Measurements from ENCODE around the gene OVOL2. TPM values are rescaled to one million over a fixed set of nuclear protein-coding genes. Genes with fewer than 3 reads are reported as not detected.

OVOL2 gene
- total RNA-seq, 2 experiments from 2014 or later: not detected

- H3K27ac ChIP-seq (ENCODE audit: low read depth, low read length, poor library complexity, severe bottlenecking): no peak overlapping the region
- no peaks in the 10 kb centered on the region for H3K9me3 ChIP-seq (ENCODE audit: low read length)
- POLR2A ChIA-PET: no interaction called here
- H2AFZ ChIP-seq (ENCODE audit: low read length): no peak overlapping the region
- H3K4me3 ChIP-seq (ENCODE audit: low read depth, low read length, poor library complexity, severe bottlenecking): no peak overlapping the region
- no peak for TF ChIP-seq EZH2phosphoT487 (IDR thresholded peaks at IDR 0.05; ENCODE audit: borderline replicate concordance, low read depth, low read length)
- TF ChIP-seq CTCF (conservative IDR thresholded peaks at IDR 0.05; ENCODE audit: low read length): no peak
- H3K4me2 ChIP-seq (ENCODE audit: low read length): no peak overlapping the region
- H3K36me3 ChIP-seq (ENCODE audit: insufficient read depth, low read length): no peaks in the 10 kb centered on the region
- no peaks in the 10 kb centered on the region for H3K79me2 ChIP-seq (ENCODE audit: insufficient read depth, low read depth, low read length)
- no peak for DNase-seq (ENCODE audit: low spot score)
- intact Hi-C loops (cut with micrococcal nuclease; ENCODE audit: unreplicated experiment): loop anchor here (10.0 kb wide), 1 partner anchor 211 kb away; no protein-coding TSS in a partner anchor
- no TSS peak for BruUV-seq (replicated peaks)
- CTCF ChIA-PET (ENCODE audit: unreplicated experiment): no interaction called here
- H4K20me1 ChIP-seq (ENCODE audit: insufficient read depth, low read length): no peaks in the 10 kb centered on the region
- H3K9me2 ChIP-seq (ENCODE audit: insufficient read depth, low read length): no peaks in the 10 kb centered on the region
- H3K4me1 ChIP-seq (ENCODE audit: insufficient read depth, low read length, poor library complexity, severe bottlenecking): no peaks in the 10 kb centered on the region
Measured at GRCh38 chr20:18063676-18064075, 6.0 kb upstream of the OVOL2 start.

GRCh38 chr20:18059603-18060002, 1.9 kb upstream of the OVOL2 start:
- POLR2A ChIA-PET: interaction anchor here (1.2 kb wide), 1 partner anchor 20 kb away, joined by 3 read pairs; no protein-coding TSS in a partner anchor
- CTCF ChIA-PET (ENCODE audit: unreplicated experiment): no interaction called here
- no peak overlapping the region for H2AFZ ChIP-seq (ENCODE audit: low read length)

More at GRCh38 chr20:18059603-18060002, 1.9 kb upstream of the OVOL2 start:
- Histone ChIP-seq H3K79me2 (ENCODE audit: insufficient read depth, low read depth, low read length) (no peaks in the 10 kb centered on the region), H3K36me3 (ENCODE audit: insufficient read depth, low read length) (no peaks in the 10 kb centered on the region), H3K4me1 (ENCODE audit: insufficient read depth, low read length, poor library complexity, severe bottlenecking) (no peaks in the 10 kb centered on the region), H3K4me3 (ENCODE audit: low read depth, low read length, poor library complexity, severe bottlenecking) (no peak overlapping the region), H3K4me2 (ENCODE audit: low read length) (no peak overlapping the region), H3K27ac (ENCODE audit: low read depth, low read length, poor library complexity, severe bottlenecking) (no peak overlapping the region), H4K20me1 (ENCODE audit: insufficient read depth, low read length) (no peaks in the 10 kb centered on the region), H3K9me3 (ENCODE audit: low read length) (no peaks in the 10 kb centered on the region), H3K9me2 (ENCODE audit: insufficient read depth, low read length) (no peaks in the 10 kb centered on the region)
- intact Hi-C loops (cut with micrococcal nuclease; ENCODE audit: unreplicated experiment): loop anchor here (10.0 kb wide), 1 partner anchor 215 kb away; no protein-coding TSS in a partner anchor
- TF ChIP-seq EZH2phosphoT487 (IDR thresholded peaks at IDR 0.05; ENCODE audit: borderline replicate concordance, low read depth, low read length) (no peak), CTCF (conservative IDR thresholded peaks at IDR 0.05; ENCODE audit: low read length) (no peak)
- DNase-seq (ENCODE audit: low spot score): no peak
- BruUV-seq (replicated peaks): no TSS peak
